H54 (cell line): ENCODE results near the gene ENTPD1.
"Not testable (repeated sequence)": the region's sequence is repeated elsewhere in the genome, so short reads cannot be mapped to it uniquely, and the experiment has no call there.

ENCODE experiments used
- DNase-seq: peaks from one replicate; pipeline ENCODE4 v3.0.0; 2011; ENCODE audit warnings: low spot score, mixed read lengths; ENCODE audit not compliant: insufficient read length
- FAIRE-seq: peaks from 3 replicates; lab custom pipeline; 2011; peaks lifted over from hg19 to GRCh38; lab: Jason Lieb, UNC
- POLR2A ChIP-seq: IDR thresholded peaks from 2 replicates; pipeline ENCODE4 v1.6.1; 2011; ENCODE audit warnings: low read depth, mild to moderate bottlenecking, low read length

ENTPD1 gene

GRCh38 chr10:95742485-95742884 is 13.5 kb upstream of the ENTPD1 start:
- FAIRE-seq (no peak), DNase-seq (no peak)

GRCh38 chr10:95742962-95743535 is 12.9 kb upstream of the ENTPD1 start:
- FAIRE-seq (no peak), DNase-seq (no peak)
- no peak for TF ChIP-seq POLR2A

More at GRCh38 chr10:95742485-95742884, 13.5 kb upstream of the ENTPD1 start:
- TF ChIP-seq POLR2A: no peak

- no peak for TF ChIP-seq POLR2A
- FAIRE-seq: no peak
- DNase-seq: no peak
Observed at GRCh38 chr10:95745501-95745900, 10.5 kb upstream of the ENTPD1 start.

GRCh38 chr10:95748349-95748748 is 7.6 kb upstream of the ENTPD1 start:
- FAIRE-seq: no peak
- TF ChIP-seq POLR2A: no peak
- DNase-seq: no peak

GRCh38 chr10:95755511-95756004 is 405 bp upstream of the ENTPD1 start:
- TF ChIP-seq POLR2A: no peak
- FAIRE-seq (no peak), DNase-seq (no peak)

- FAIRE-seq (no peak), DNase-seq (no peak)
- no peak for TF ChIP-seq POLR2A
Observed at GRCh38 chr10:95756809-95757684, 1.1 kb downstream of the ENTPD1 start.

GRCh38 chr10:95758351-95759025 is 2.5 kb downstream of the ENTPD1 start:
- FAIRE-seq (no peak), DNase-seq (no peak)
- no peak for TF ChIP-seq POLR2A

GRCh38 chr10:95759233-95759826 is 3.4 kb downstream of the ENTPD1 start:
- no peak for TF ChIP-seq POLR2A
- DNase-seq: no peak
- no peak for FAIRE-seq

GRCh38 chr10:95761939-95762492 is 6.1 kb downstream of the ENTPD1 start:
- no peak for FAIRE-seq
- no peak for DNase-seq
- no peak for TF ChIP-seq POLR2A

GRCh38 chr10:95767884-95768556 is 12.1 kb downstream of the ENTPD1 start:
- TF ChIP-seq POLR2A: no peak
- DNase-seq (no peak), FAIRE-seq (no peak)

GRCh38 chr10:95770084-95770720 is 14.2 kb downstream of the ENTPD1 start:
- FAIRE-seq: no peak
- TF ChIP-seq POLR2A: no peak
- no peak for DNase-seq

GRCh38 chr10:95773454-95773853 is 17.5 kb downstream of the ENTPD1 start:
- not testable (repeated sequence) for DNase-seq, FAIRE-seq

- not testable (repeated sequence) for DNase-seq, FAIRE-seq
Observed at GRCh38 chr10:95777638-95778037, 21.7 kb downstream of the ENTPD1 start.
